ENCODE data around the gene EIF2S1. TPM values are rescaled to one million over a fixed set of nuclear protein-coding genes. Genes with fewer than 3 reads are reported as not detected.

The EIF2S1 gene
- total and polyA plus RNA-seq, 2 of the 13 experiments (the other 11 are each of a cell fraction or from before 2014, with no cell fraction given): 49.1 to 246 TPM

GRCh38 chr14:67428501-67429031, 68.4 kb downstream of the EIF2S1 start (continued):
- TF ChIP-seq HOMEZ (CRISPR knock-in tag; IDR thresholded peaks at IDR 0.05; ENCODE audit: low read depth) (no peak), POLR2AphosphoS5 (IDR thresholded peaks at IDR 0.05; ENCODE audit: low read depth, low read length) (no peak), MXI1 (IDR thresholded peaks at IDR 0.05; ENCODE audit: borderline replicate concordance, low read depth, low read length) (no peak), DPF2 (CRISPR knock-in tag; IDR thresholded peaks at IDR 0.05; ENCODE audit: borderline replicate concordance, low read depth) (no peak), PHB2 (IDR thresholded peaks at IDR 0.05; ENCODE audit: partially characterized antibody) (no peak), ZNF768 (CRISPR knock-in tag; IDR thresholded peaks at IDR 0.05) (peak; percentile 90), HMGXB3 (CRISPR knock-in tag; IDR thresholded peaks at IDR 0.05; ENCODE audit: borderline replicate concordance) (no peak), ZNF510 (CRISPR knock-in tag; IDR thresholded peaks at IDR 0.05; ENCODE audit: low read depth) (no peak), HNF1A (IDR thresholded peaks at IDR 0.05; ENCODE audit: low read depth) (no peak), HNF1A (CRISPR knock-in tag; IDR thresholded peaks at IDR 0.05; ENCODE audit: borderline replicate concordance) (no peak), ZNF224 (CRISPR knock-in tag; IDR thresholded peaks at IDR 0.05) (no peak), ZNF687 (CRISPR knock-in tag; IDR thresholded peaks at IDR 0.05) (peak; percentile 49), NAIF1 (CRISPR knock-in tag; IDR thresholded peaks at IDR 0.05; ENCODE audit: borderline replicate concordance) (no peak), EEA1 (CRISPR knock-in tag; IDR thresholded peaks at IDR 0.05; ENCODE audit: borderline replicate concordance) (no peak), MED8 (CRISPR knock-in tag; IDR thresholded peaks at IDR 0.05; ENCODE audit: insufficient replicate concordance) (no peak), SRY (CRISPR knock-in tag; IDR thresholded peaks at IDR 0.05) (no peak)
